Measurements from ENCODE around the gene ATP6AP1. TPM values are rescaled to one million over a fixed set of nuclear protein-coding genes. Genes with fewer than 3 reads are reported as not detected.

Gene ATP6AP1
- total and polyA plus RNA-seq, 3 donors from 2014 or later = 95.1 to 158 (median 119) TPM

- TF ChIP-seq POLR2A (IDR thresholded peaks at IDR 0.05) (no peak), CTCF (IDR thresholded peaks at IDR 0.05) (no peak)
- Histone ChIP-seq H3K9me3 (no peaks in the 10 kb centered on the region), H3K27me3 (no peaks in the 10 kb centered on the region), H3K4me1 (no peaks in the 10 kb centered on the region), H3K27ac (no peak overlapping the region), H3K4me3 (no peak overlapping the region), H3K36me3 (ENCODE audit: low read depth, missing control alignments) (no peaks in the 10 kb centered on the region)
- no peak for DNase-seq
- intact Hi-C loops (cut with DNase I; ENCODE audit: low total_unique reads) = no loop called here
- 90% methylated on average over 14 of the region's 23 CpGs; no CpG with 5 or more reads in 1 of the 2 donors for WGBS, 2 donors
Observed at GRCh38 chrX:154468217-154468616, 39.7 kb downstream of the ATP6AP1 start.

- Histone ChIP-seq H3K27me3 (no peaks in the 10 kb centered on the region), H3K4me3 (no peak overlapping the region), H3K4me1 (no peaks in the 10 kb centered on the region), H3K36me3 (ENCODE audit: low read depth, missing control alignments) (no peaks in the 10 kb centered on the region), H3K9me3 (no peaks in the 10 kb centered on the region), H3K27ac (no peak overlapping the region)
- intact Hi-C loops (cut with DNase I; ENCODE audit: low total_unique reads) = no loop called here
- no peak for TF ChIP-seq CTCF (IDR thresholded peaks at IDR 0.05)
- TF ChIP-seq POLR2A (IDR thresholded peaks at IDR 0.05) = no peak
- 70% methylated on average over 5 of the region's 9 CpGs; no CpG with 5 or more reads in 1 of the 2 donors for WGBS, 2 donors
- no peak for DNase-seq
Observed at GRCh38 chrX:154469114-154469513, 40.6 kb downstream of the ATP6AP1 start.

GRCh38 chrX:154469880-154470279 lies 41.4 kb downstream of the ATP6AP1 start:
- Histone ChIP-seq H3K27me3 (no peaks in the 10 kb centered on the region), H3K36me3 (ENCODE audit: low read depth, missing control alignments) (no peaks in the 10 kb centered on the region), H3K4me1 (no peaks in the 10 kb centered on the region), H3K27ac (no peak overlapping the region), H3K9me3 (no peaks in the 10 kb centered on the region), H3K4me3 (no peak overlapping the region)
- intact Hi-C loops (cut with DNase I; ENCODE audit: low total_unique reads) = no loop called here
- no peak for TF ChIP-seq CTCF (IDR thresholded peaks at IDR 0.05)
- TF ChIP-seq POLR2A (IDR thresholded peaks at IDR 0.05) = no peak
- no peak for DNase-seq
- 88 to 100% methylated on average over 2 to 14 of the region's 18 CpGs for WGBS, 2 donors

GRCh38 chrX:154470434-154470833 lies 42.0 kb downstream of the ATP6AP1 start:
- intact Hi-C loops (cut with DNase I; ENCODE audit: low total_unique reads) = no loop called here
- DNase-seq = no peak
- Histone ChIP-seq H3K4me1 (no peaks in the 10 kb centered on the region), H3K9me3 (no peaks in the 10 kb centered on the region), H3K27ac (no peak overlapping the region), H3K27me3 (no peaks in the 10 kb centered on the region), H3K36me3 (ENCODE audit: low read depth, missing control alignments) (no peaks in the 10 kb centered on the region), H3K4me3 (no peak overlapping the region)
- 88% methylated on average over 11 of the region's 14 CpGs; no CpG with 5 or more reads in 1 of the 2 donors for WGBS, 2 donors
- TF ChIP-seq POLR2A (IDR thresholded peaks at IDR 0.05) (no peak), CTCF (IDR thresholded peaks at IDR 0.05) (no peak)

- H3K36me3 ChIP-seq (ENCODE audit: low read depth, missing control alignments) = no peaks in the 10 kb centered on the region
- no peak for TF ChIP-seq POLR2A (IDR thresholded peaks at IDR 0.05)
- no peak for TF ChIP-seq CTCF (IDR thresholded peaks at IDR 0.05)
- H3K9me3 ChIP-seq = no peaks in the 10 kb centered on the region
- no peaks in the 10 kb centered on the region for H3K4me1 ChIP-seq
- WGBS, 2 donors = 91 to 93% methylated on average over 2 to 16 of the region's 23 CpGs
- H3K27me3 ChIP-seq = no peaks in the 10 kb centered on the region
- intact Hi-C loops (cut with DNase I; ENCODE audit: low total_unique reads) = no loop called here
- no peak overlapping the region for H3K4me3 ChIP-seq
- H3K27ac ChIP-seq = no peak overlapping the region
- DNase-seq = no peak
Observed at GRCh38 chrX:154470914-154471568, 42.6 kb downstream of the ATP6AP1 start.

Measured in testis (tissue), 3 donors.